Stimulated activated CD8-positive, alpha-beta memory T cell treated with anti-CD3 and anti-CD28 coated beads, Interleukin-15, amount 100 ng/mL, for 1 hour (primary cell): ENCODE results near the gene CPED1.
"Not testable (repeated sequence)": the region's sequence is repeated elsewhere in the genome, so short reads cannot be mapped to it uniquely, and the experiment has no call there.

Experiments
- DNase-seq: peaks from one replicate; pipeline ENCODE4 v3.0.0-alpha.2; 2020; ENCODE audit warnings: low read depth

CPED1 gene

GRCh38 chr7:120996988-120997345 is 8.5 kb downstream of the CPED1 start:
- no peak for DNase-seq

- DNase-seq, result no peak
Measured at GRCh38 chr7:120997882-120998474, 9.5 kb downstream of the CPED1 start.

GRCh38 chr7:120998520-120998919 is 10.0 kb downstream of the CPED1 start:
- DNase-seq, result no peak

GRCh38 chr7:120998996-120999565 is 10.6 kb downstream of the CPED1 start:
- no peak for DNase-seq

- DNase-seq, result no peak
Measured at GRCh38 chr7:121000081-121000983, 11.8 kb downstream of the CPED1 start.

- DNase-seq, result no peak
Measured at GRCh38 chr7:121001234-121001906, 12.9 kb downstream of the CPED1 start.

GRCh38 chr7:121002048-121002756 is 13.7 kb downstream of the CPED1 start:
- DNase-seq, result no peak

- DNase-seq, result no peak
Measured at GRCh38 chr7:121002757-121003200, 14.3 kb downstream of the CPED1 start.

- DNase-seq, result no peak
Measured at GRCh38 chr7:121003986-121004685, 15.6 kb downstream of the CPED1 start.

- DNase-seq, result not testable (repeated sequence)
Measured at GRCh38 chr7:121005058-121005457, 16.5 kb downstream of the CPED1 start.

GRCh38 chr7:121005996-121006584 is 17.6 kb downstream of the CPED1 start:
- no peak for DNase-seq

GRCh38 chr7:121006711-121007315 is 18.3 kb downstream of the CPED1 start:
- DNase-seq, result no peak

- no peak for DNase-seq
Measured at GRCh38 chr7:121008816-121009215, 20.3 kb downstream of the CPED1 start.

- no peak for DNase-seq
Measured at GRCh38 chr7:121011401-121011800, 22.9 kb downstream of the CPED1 start.

GRCh38 chr7:121012170-121012874 is 23.8 kb downstream of the CPED1 start:
- no peak for DNase-seq

GRCh38 chr7:121012919-121013318 is 24.4 kb downstream of the CPED1 start:
- no peak for DNase-seq

- DNase-seq, result no peak
Measured at GRCh38 chr7:121015560-121015959, 27.0 kb downstream of the CPED1 start.

- no peak for DNase-seq
Measured at GRCh38 chr7:121016966-121017365, 28.5 kb downstream of the CPED1 start.

GRCh38 chr7:121017586-121017985 is 29.1 kb downstream of the CPED1 start:
- DNase-seq, result no peak

GRCh38 chr7:121019018-121019417 is 30.5 kb downstream of the CPED1 start:
- DNase-seq, result no peak
